Naive B cell (primary cell): ENCODE measurements around the gene FAM98B. TPM values are rescaled to one million over a fixed set of nuclear protein-coding genes. Genes with fewer than 3 reads are reported as not detected.

Source experiments
- ATAC-seq, 2 donors: fragments of 150-1000 bp; cut with Tn5 transposase; 2 replicates each; pipeline ENCODE4 v1.10.0; 2021; ENCODE audit warnings: low read depth in 2 of 2, mild to moderate bottlenecking in 2 of 2, moderate library complexity in 2 of 2
- DNase-seq: peaks from one replicate; pipeline ENCODE4 v3.0.0; 2022
- H3K27ac Mint-ChIP-seq, 6 donors: one replicate each; pipeline ENCODE4 v1.8.0; 2020 to 2022; ENCODE audit warnings: mild to moderate bottlenecking in 6 of 6, mixed read lengths in 6 of 6, moderate library complexity in 5 of 6, inconsistent platforms in 2 of 6
- H3K27me3 Mint-ChIP-seq, 3 donors: one replicate each; pipeline ENCODE4 v1.8.0; 2021 to 2022; ENCODE audit warnings: mixed read lengths in 3 of 3, mild to moderate bottlenecking in 1 of 3
- H3K36me3 Mint-ChIP-seq, 2 donors: one replicate each; pipeline ENCODE4 v1.8.0; 2020 to 2022; ENCODE audit warnings: mixed read lengths in 2 of 2, inconsistent platforms in 1 of 2, mild to moderate bottlenecking in 1 of 2
- H3K4me1 Mint-ChIP-seq, 3 donors: one replicate each; pipeline ENCODE4 v1.8.0; 2020 to 2022; ENCODE audit warnings: mixed read lengths in 3 of 3, inconsistent platforms in 1 of 3, mild to moderate bottlenecking in 1 of 3, moderate library complexity in 1 of 3
- H3K4me3 Mint-ChIP-seq, 8 donors: one replicate each; pipeline ENCODE4 v1.8.0; 2020 to 2022; ENCODE audit warnings: mild to moderate bottlenecking in 8 of 8, mixed read lengths in 8 of 8, moderate library complexity in 8 of 8, inconsistent platforms in 2 of 8
- H3K9me3 Mint-ChIP-seq, 7 donors: one replicate each; pipeline ENCODE4 v1.8.0; 2020 to 2022; ENCODE audit warnings: mixed read lengths in 7 of 7, mild to moderate bottlenecking in 5 of 7, inconsistent platforms in 2 of 7, moderate library complexity in 1 of 7
- polyA plus RNA-seq, 6 donors: library from polyadenylated mRNA; unstranded; fragments of 300-500 nt; fragmentation: Illumina TruSeq; gene quantifications; one replicate each; pipeline ENCODE4 v1.2.3, GENCODE V29; 2021; ENCODE audit warnings: low read depth in 6 of 6

FAM98B gene
- polyA plus RNA-seq, 6 donors from 2014 or later: 3.0 to 13.4 (median 4.2) TPM

- Mint-ChIP-seq H3K27ac (no peak overlapping the region), H3K27me3 (no peaks in the 10 kb centered on the region), H3K9me3 (no peaks in the 10 kb centered on the region), H3K36me3 (peaks cover 5 to 11% of the 10 kb centered on the region in 2 donors), H3K4me3 (no peak overlapping the region), H3K4me1 (peaks cover 0 to 4% (median 0%) of the 10 kb centered on the region in 3 donors)
- no peak for DNase-seq
- ATAC-seq: no peak
Observed at GRCh38 chr15:38522922-38523321, 69.0 kb downstream of the FAM98B start.

DNA sequence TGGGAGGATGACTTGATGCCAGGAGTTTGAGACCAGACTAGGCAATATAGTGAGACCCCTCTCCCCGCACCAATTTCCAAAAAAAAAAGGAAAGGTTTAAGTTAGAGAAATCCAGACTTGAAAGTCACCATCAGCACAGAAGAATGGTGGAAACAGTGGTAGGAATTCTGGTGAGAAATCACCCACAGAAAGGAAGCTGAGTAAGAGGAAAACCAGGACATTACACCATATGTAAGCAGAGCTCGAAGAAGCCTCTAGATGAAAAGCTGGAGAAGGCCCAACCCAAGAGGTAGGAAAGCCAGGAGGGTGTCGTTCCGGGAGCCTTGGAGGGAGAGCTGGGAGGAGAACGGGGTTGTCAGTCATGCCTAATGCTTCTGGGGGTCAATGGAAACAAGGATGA lies 70.2 kb downstream of the FAM98B start:
- DNase-seq: no peak
- peak overlapping the region in 2 of 6 donors; percentile 13 to 26 for H3K27ac Mint-ChIP-seq
- H3K4me3 Mint-ChIP-seq: no peak overlapping the region
- H3K27me3 Mint-ChIP-seq: no peaks in the 10 kb centered on the region
- peaks cover 0 to 8% (median 0%) of the 10 kb centered on the region in 3 donors for H3K4me1 Mint-ChIP-seq
- ATAC-seq: no peak
- no peaks in the 10 kb centered on the region for H3K9me3 Mint-ChIP-seq
- H3K36me3 Mint-ChIP-seq: peaks cover 5 to 11% of the 10 kb centered on the region in 2 donors

DNA sequence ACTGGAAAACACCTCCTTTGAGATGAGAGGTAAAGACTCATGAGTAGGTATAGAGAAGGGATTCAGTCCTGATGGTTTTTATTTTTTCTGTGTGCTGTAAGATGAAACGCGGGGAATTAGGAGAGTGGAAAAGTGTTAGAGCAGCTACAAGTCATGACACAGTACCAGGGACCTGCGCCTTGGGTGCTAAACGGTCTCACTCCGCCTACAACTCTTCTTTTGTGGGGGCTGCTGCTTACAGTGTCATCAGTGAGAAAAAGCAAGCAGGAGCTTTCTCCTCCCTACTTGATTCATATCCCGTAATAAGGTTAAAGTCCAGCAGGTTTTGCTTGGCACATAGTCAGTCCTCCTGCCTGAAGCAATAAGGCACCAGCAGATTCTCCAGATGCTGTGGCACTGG lies 71.6 kb downstream of the FAM98B start:
- ATAC-seq (no peak), DNase-seq (no peak)
- H3K4me3 Mint-ChIP-seq: no peak overlapping the region
- no peak overlapping the region for H3K27ac Mint-ChIP-seq
- no peaks in the 10 kb centered on the region for H3K9me3 Mint-ChIP-seq
- H3K27me3 Mint-ChIP-seq: no peaks in the 10 kb centered on the region
- H3K4me1 Mint-ChIP-seq: peaks cover 0 to 9% (median 0%) of the 10 kb centered on the region in 3 donors
- peaks cover 5 to 11% of the 10 kb centered on the region in 2 donors for H3K36me3 Mint-ChIP-seq

GRCh38 chr15:38526158-38526557 lies 72.2 kb downstream of the FAM98B start:
- DNase-seq (no peak), ATAC-seq (no peak)
- H3K4me3 Mint-ChIP-seq: no peak overlapping the region
- no peak overlapping the region for H3K27ac Mint-ChIP-seq
- no peaks in the 10 kb centered on the region for H3K27me3 Mint-ChIP-seq
- H3K4me1 Mint-ChIP-seq: peaks cover 0 to 9% (median 0%) of the 10 kb centered on the region in 3 donors
- H3K9me3 Mint-ChIP-seq: no peaks in the 10 kb centered on the region
- H3K36me3 Mint-ChIP-seq: peaks cover 5 to 11% of the 10 kb centered on the region in 2 donors

DNA sequence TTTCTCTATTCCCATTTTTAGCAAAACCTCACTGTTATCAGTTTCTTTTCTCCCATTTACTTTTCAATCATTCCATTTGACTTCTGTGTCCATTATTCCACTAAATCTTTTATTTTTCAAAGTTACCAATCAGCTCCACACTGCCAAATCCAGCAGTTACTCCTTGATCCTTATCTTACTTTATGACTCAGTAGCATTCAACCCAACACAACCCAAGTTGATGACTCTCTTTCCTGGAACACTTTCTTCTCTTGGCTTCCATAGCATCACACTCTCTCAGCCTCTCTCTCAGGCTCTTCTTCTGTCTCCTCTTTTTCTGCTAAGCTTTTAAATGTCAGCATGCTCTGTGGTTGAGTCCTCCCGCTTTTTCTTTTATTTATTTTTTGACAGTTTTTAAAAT lies 74.4 kb downstream of the FAM98B start:
- DNase-seq (no peak), ATAC-seq (no peak)
- Mint-ChIP-seq H3K4me1 (peaks cover 0 to 15% (median 4%) of the 10 kb centered on the region in 3 donors), H3K4me3 (no peak overlapping the region), H3K9me3 (no peaks in the 10 kb centered on the region), H3K36me3 (peaks cover 5 to 11% of the 10 kb centered on the region in 2 donors), H3K27me3 (no peaks in the 10 kb centered on the region), H3K27ac (no peak overlapping the region)

- no peaks in the 10 kb centered on the region for H3K36me3 Mint-ChIP-seq
- DNase-seq: no peak
- H3K9me3 Mint-ChIP-seq: no peaks in the 10 kb centered on the region
- no peak overlapping the region for H3K27ac Mint-ChIP-seq
- ATAC-seq: no peak
- no peaks in the 10 kb centered on the region for H3K27me3 Mint-ChIP-seq
- peaks cover 0 to 15% (median 4%) of the 10 kb centered on the region in 3 donors for H3K4me1 Mint-ChIP-seq
- no peak overlapping the region for H3K4me3 Mint-ChIP-seq
Observed at GRCh38 chr15:38530113-38530512, 76.2 kb downstream of the FAM98B start.

GRCh38 chr15:38531509-38531908 lies 77.6 kb downstream of the FAM98B start:
- peaks cover 0 to 20% (median 10%) of the 10 kb centered on the region in 3 donors for H3K4me1 Mint-ChIP-seq
- H3K27ac Mint-ChIP-seq: no peak overlapping the region
- H3K9me3 Mint-ChIP-seq: no peaks in the 10 kb centered on the region
- DNase-seq: no peak
- H3K27me3 Mint-ChIP-seq: no peaks in the 10 kb centered on the region
- H3K4me3 Mint-ChIP-seq: no peak overlapping the region
- ATAC-seq: no peak
- H3K36me3 Mint-ChIP-seq: no peaks in the 10 kb centered on the region

DNA sequence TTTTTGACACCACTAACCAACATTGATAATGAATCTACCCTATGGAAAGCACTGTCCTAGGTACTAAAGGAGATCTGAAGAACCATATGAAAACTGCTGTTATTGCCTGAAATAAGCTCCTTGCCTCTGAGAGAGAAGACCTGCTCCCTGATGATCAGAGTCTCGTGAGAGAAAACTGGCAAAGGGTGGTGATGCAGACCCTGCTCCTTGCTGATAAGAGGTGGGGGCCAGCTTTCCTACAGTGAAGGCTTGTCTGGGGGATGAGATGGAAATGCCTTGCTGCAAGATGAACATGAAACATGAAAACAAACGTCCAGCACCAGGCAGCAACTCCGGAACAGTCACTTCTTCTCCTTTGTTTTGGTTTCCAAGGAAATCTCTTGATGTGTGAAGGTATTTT lies 78.8 kb downstream of the FAM98B start:
- Mint-ChIP-seq H3K27me3 (no peaks in the 10 kb centered on the region), H3K36me3 (no peaks in the 10 kb centered on the region), H3K9me3 (no peaks in the 10 kb centered on the region), H3K4me3 (no peak overlapping the region), H3K4me1 (peaks cover 0 to 22% (median 12%) of the 10 kb centered on the region in 3 donors), H3K27ac (peak overlapping the region in 3 of 6 donors; percentile 4 to 68 (median 15))
- DNase-seq (no peak), ATAC-seq (no peak)

DNA sequence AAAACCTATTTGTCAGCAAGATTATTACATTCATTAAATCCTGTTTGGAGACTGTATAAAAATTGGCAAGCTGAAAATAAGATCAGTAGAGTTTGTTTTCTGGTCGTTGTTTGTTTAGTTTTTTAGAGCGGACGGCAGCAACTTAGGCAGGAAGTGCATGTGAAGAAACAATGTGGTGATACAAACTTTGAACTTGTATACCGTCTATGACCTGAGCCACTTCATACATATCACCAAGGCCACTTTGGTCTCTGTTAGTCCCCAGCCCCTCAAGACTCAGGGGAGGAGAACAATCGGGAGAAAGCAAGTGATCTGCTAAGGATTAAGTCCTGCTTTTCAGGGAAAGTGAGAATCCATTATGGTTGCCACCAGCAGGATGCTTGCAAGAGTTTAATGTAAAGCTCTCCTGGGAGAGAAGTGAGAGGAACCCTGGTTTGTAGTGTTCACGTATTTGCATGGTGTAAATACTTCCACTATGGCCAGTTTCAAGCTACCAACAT lies 79.5 kb downstream of the FAM98B start:
- Mint-ChIP-seq H3K36me3 (no peaks in the 10 kb centered on the region), H3K27me3 (no peaks in the 10 kb centered on the region), H3K4me3 (peak overlapping the region in 1 of 8 donors; percentile 18), H3K9me3 (no peaks in the 10 kb centered on the region), H3K4me1 (peaks cover 0 to 30% (median 13%) of the 10 kb centered on the region in 3 donors), H3K27ac (peak overlapping the region in 1 of 6 donors; percentile 5)
- ATAC-seq: no peak
- no peak for DNase-seq

DNA sequence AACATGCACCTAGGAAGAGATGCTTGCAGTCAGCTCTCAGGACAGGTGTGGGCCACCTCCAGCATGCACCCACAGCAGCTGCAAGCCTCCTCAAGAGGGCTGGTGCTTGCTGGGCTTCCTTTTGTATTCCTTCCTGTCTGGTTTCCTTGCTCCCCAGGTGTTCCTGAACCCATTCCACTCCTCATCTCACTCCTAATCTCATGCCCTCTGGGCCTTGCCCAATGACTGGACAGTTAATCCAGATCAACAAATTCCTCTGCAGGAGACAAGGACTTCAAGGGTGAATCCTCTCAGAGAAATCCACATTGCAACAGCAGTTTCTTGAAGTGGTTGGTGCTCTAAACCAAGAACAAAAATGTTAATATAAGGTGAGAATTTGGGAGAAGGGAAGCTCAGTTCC lies 80.0 kb downstream of the FAM98B start:
- Mint-ChIP-seq H3K27ac (peak overlapping the region in 1 of 6 donors; percentile 76), H3K27me3 (no peaks in the 10 kb centered on the region), H3K36me3 (no peaks in the 10 kb centered on the region), H3K9me3 (no peaks in the 10 kb centered on the region), H3K4me3 (no peak overlapping the region), H3K4me1 (peaks cover 0 to 28% (median 13%) of the 10 kb centered on the region in 3 donors)
- ATAC-seq (no peak), DNase-seq (no peak)

DNA sequence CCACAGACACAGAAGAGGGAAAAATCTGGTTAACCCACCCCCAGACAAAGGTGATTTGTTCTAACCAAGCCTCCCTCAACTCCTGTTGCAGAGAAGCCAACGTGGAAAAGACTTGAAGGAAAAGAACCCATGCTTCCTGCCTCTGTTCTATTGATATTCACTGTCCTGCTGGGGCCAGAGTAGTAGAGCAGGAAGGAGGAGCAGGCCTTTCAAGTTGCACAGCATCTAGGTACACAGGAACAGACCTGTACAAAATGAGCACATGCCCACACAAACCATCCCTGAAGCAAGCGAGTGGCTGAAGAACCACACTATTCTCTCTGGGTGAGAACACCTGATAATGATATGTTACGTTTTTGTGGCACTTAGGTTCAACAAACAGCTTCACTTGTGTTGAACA lies 80.8 kb downstream of the FAM98B start:
- Mint-ChIP-seq H3K4me1 (peaks cover 0 to 25% (median 13%) of the 10 kb centered on the region in 3 donors), H3K27me3 (no peaks in the 10 kb centered on the region), H3K9me3 (no peaks in the 10 kb centered on the region), H3K36me3 (no peaks in the 10 kb centered on the region), H3K4me3 (no peak overlapping the region), H3K27ac (no peak overlapping the region)
- no peak for DNase-seq
- ATAC-seq: no peak

- peak overlapping the region in 2 of 6 donors; percentile 31 to 44 for H3K27ac Mint-ChIP-seq
- H3K27me3 Mint-ChIP-seq: no peaks in the 10 kb centered on the region
- H3K36me3 Mint-ChIP-seq: no peaks in the 10 kb centered on the region
- H3K9me3 Mint-ChIP-seq: no peaks in the 10 kb centered on the region
- no peak overlapping the region for H3K4me3 Mint-ChIP-seq
- DNase-seq (no peak), ATAC-seq (no peak)
- H3K4me1 Mint-ChIP-seq: peaks cover 0 to 31% (median 17%) of the 10 kb centered on the region in 3 donors
Observed at GRCh38 chr15:38535491-38536200, 81.7 kb downstream of the FAM98B start.

DNA sequence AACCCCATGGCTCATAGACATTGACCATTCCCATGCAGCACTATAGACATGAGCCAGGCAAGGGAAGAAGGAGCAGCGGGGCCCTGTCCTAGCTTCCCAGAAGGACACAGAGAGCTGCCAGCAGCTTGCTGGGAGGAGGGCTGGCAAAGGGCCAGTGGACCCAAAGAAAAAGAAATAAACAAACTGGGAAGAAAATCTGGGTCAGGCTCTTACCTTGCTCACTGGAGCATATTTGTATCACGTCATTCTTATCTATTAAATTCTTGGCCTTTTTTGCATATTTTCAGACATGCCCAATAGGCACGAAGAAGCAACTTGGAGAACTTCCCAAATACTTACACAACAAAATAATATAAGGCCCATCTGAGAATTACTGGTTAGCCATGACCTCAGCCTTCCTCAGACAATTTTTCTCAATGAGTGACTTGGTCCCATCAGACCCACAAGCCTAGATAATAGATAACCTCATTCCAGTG lies 82.3 kb downstream of the FAM98B start:
- DNase-seq: no peak
- no peak overlapping the region for H3K4me3 Mint-ChIP-seq
- peak overlapping the region in 1 of 6 donors; percentile 31 for H3K27ac Mint-ChIP-seq
- no peaks in the 10 kb centered on the region for H3K27me3 Mint-ChIP-seq
- H3K9me3 Mint-ChIP-seq: no peaks in the 10 kb centered on the region
- H3K36me3 Mint-ChIP-seq: no peaks in the 10 kb centered on the region
- H3K4me1 Mint-ChIP-seq: peaks cover 0 to 31% (median 17%) of the 10 kb centered on the region in 3 donors
- no peak for ATAC-seq
